ENCODE results near the gene LLGL2. TPM values are rescaled to one million over a fixed set of nuclear protein-coding genes. Genes with fewer than 3 reads are reported as not detected.

The LLGL2 gene
- total and polyA plus RNA-seq, 2 donors (not counting 1 experiment from before 2014, with no cell fraction given) = 40.6 to 52.0 TPM

DNA sequence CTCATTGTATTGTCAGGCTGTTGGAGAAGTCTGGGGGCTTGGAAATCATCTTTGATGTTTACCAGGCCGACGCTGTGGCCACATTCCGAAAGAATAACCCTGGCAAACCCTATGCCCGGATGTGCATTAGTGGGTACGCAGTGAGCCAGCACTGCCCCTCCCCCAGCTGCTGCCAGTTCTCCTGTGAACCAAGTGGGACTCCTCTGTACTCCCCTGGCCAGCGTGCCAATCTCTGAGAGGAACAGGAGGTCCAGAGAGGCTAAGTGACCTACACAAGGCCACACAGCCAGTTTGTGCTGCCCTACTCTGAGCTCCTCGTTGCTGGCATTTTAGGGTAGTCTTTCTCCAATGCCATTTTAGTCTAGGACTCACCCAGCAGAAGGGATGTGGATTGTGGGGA, 1.9 kb upstream of the LLGL2 start:
- Histone ChIP-seq H3K36me3 (replicated peaks in 1 of 2; ENCODE audit: control extremely low read depth in 1 of 2, control insufficient read depth in 1 of 2, extremely low read depth in 1 of 2, insufficient read depth in 2 of 2, low read length in 1 of 2) (no peaks in the 10 kb centered on the region), H3K27me3 (replicated peaks in 1 of 4; ENCODE audit: control extremely low read depth in 1 of 4, control insufficient read depth in 3 of 4, insufficient read depth in 4 of 4, low read length in 3 of 4) (peaks cover 0 to 7% (median 0%) of the 10 kb centered on the region in 4 experiments), H3K4me1 (ENCODE audit: control insufficient read depth in 2 of 2, insufficient read depth in 2 of 2, low read length in 2 of 2) (peaks cover 18 to 22% of the 10 kb centered on the region in 2 donors), H3K27ac (ENCODE audit: low read length in 2 of 2) (no peak overlapping the region), H3K9me3 (ENCODE audit: control extremely low read depth in 1 of 3, control insufficient read depth in 2 of 3, insufficient read depth in 1 of 3, low read length in 2 of 3) (no peaks in the 10 kb centered on the region), H3K4me3 (ENCODE audit: control extremely low read depth in 1 of 5, extremely low read depth in 1 of 5, insufficient read depth in 1 of 5, low read depth in 2 of 5, low read length in 4 of 5) (no peak overlapping the region), H3K79me2 (ENCODE audit: control insufficient read depth, insufficient read depth, low read length) (peaks cover 21% of the 10 kb centered on the region), H4K20me1 (ENCODE audit: control insufficient read depth, insufficient read depth, low read length, poor library complexity, severe bottlenecking) (peaks cover 7% of the 10 kb centered on the region), H3K9ac (ENCODE audit: low read length) (no peak overlapping the region), H2AFZ (ENCODE audit: insufficient read depth, low read depth, low read length, poor library complexity, severe bottlenecking) (no peak overlapping the region), H3K4me2 (replicated peaks; ENCODE audit: low read depth, low read length, poor library complexity, severe bottlenecking) (no peak overlapping the region)
- no peak for TF ChIP-seq EZH2 (IDR thresholded peaks at IDR 0.05; ENCODE audit: borderline replicate concordance, insufficient read depth, low read depth, low read length, poor library complexity, severe bottlenecking)
- TF ChIP-seq, protein P1, sequence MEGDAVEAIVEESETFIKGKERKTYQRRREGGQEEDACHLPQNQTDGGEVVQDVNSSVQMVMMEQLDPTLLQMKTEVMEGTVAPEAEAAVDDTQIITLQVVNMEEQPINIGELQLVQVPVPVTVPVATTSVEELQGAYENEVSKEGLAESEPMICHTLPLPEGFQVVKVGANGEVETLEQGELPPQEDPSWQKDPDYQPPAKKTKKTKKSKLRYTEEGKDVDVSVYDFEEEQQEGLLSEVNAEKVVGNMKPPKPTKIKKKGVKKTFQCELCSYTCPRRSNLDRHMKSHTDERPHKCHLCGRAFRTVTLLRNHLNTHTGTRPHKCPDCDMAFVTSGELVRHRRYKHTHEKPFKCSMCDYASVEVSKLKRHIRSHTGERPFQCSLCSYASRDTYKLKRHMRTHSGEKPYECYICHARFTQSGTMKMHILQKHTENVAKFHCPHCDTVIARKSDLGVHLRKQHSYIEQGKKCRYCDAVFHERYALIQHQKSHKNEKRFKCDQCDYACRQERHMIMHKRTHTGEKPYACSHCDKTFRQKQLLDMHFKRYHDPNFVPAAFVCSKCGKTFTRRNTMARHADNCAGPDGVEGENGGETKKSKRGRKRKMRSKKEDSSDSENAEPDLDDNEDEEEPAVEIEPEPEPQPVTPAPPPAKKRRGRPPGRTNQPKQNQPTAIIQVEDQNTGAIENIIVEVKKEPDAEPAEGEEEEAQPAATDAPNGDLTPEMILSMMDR (IDR thresholded peaks at IDR 0.05) = no peak
- ChIA-PET CTCF (interaction anchor here (0.7 to 2.2 kb wide), 3 partner anchors 7 to 97 kb away, joined by 3 to 24 read pairs (median 4); partner anchors contain the start of gene TSEN54), POLR2A (interaction anchor here (0.6 kb wide), 1 partner anchor 92 kb away, joined by 3 read pairs; no protein-coding TSS in a partner anchor)
- peaks cover 16% of the 10 kb centered on the region for H3K4me1 Mint-ChIP-seq
- H3K27me3 Mint-ChIP-seq = no peaks in the 10 kb centered on the region
- DNase-seq (no peak), ATAC-seq (ENCODE audit: low read depth) (no peak)
- H3K27ac Mint-ChIP-seq = no peak overlapping the region
- H3K9me3 Mint-ChIP-seq (ENCODE audit: insufficient read depth) = no peaks in the 10 kb centered on the region
- WGBS (ENCODE audit: insufficient coverage) = 99% methylated on average over 6 of the region's 7 CpGs
- intact Hi-C loops (cut with micrococcal nuclease) = loop anchor here (2.0 kb wide), 2 partner anchors 67 to 97 kb away; partner anchors contain the start of gene TMEM94
- peak overlapping the region; percentile 47 for H3K4me3 Mint-ChIP-seq

DNA sequence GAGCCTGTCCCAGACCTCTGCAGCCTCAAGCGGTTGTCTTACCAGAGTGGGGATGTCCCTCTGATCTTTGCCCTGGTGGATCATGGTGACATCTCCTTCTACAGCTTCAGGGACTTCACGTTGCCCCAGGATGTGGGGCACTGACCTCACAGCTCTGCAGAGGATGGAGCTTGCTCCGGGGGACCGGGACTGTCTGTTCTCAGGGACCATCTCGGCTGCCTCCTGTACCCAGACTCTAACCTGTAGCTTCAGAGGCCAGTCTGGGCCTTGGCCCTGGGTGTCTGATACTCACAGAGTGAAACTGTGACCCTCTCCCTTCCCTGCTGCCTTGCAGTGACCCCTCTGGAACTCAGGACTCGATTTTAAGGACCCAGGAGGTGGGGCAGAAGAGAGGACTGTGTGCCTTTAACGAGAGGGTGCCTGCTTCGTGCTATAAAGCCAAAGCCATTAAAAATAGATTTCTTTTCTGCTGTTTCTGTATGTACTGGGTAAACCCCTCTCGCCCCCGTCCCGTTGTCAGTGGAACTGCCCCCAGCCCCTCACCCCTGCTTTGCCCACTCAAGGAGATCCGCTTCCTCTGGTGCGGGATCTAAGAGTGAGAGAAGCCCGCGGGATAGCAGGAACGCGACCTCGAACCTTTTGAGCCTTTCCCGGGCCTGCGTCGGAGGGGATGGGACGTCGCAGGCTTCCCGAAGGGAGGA, 1.1 kb upstream of the LLGL2 start:
- 34% methylated on average over 23 of the region's 24 CpGs for WGBS (ENCODE audit: insufficient coverage)
- no peak for TF ChIP-seq EZH2 (IDR thresholded peaks at IDR 0.05; ENCODE audit: borderline replicate concordance, insufficient read depth, low read depth, low read length, poor library complexity, severe bottlenecking)
- TF ChIP-seq, protein P1 (IDR thresholded peaks at IDR 0.05) = no peak
- H3K27me3 Mint-ChIP-seq = no peaks in the 10 kb centered on the region
- intact Hi-C loops (cut with micrococcal nuclease) = loop anchor here (2.0 kb wide), 2 partner anchors 68 to 98 kb away; partner anchors contain the start of gene TMEM94
- Histone ChIP-seq H3K79me2 (ENCODE audit: control insufficient read depth, insufficient read depth, low read length) (peaks cover 17% of the 10 kb centered on the region), H3K27me3 (replicated peaks in 1 of 4; ENCODE audit: control extremely low read depth in 1 of 4, control insufficient read depth in 3 of 4, insufficient read depth in 4 of 4, low read length in 3 of 4) (peaks cover 0 to 7% (median 0%) of the 10 kb centered on the region in 4 experiments), H3K4me1 (ENCODE audit: control insufficient read depth in 2 of 2, insufficient read depth in 2 of 2, low read length in 2 of 2) (peaks cover 15 to 18% of the 10 kb centered on the region in 2 donors), H2AFZ (ENCODE audit: insufficient read depth, low read depth, low read length, poor library complexity, severe bottlenecking) (peak overlapping the region; percentile 95), H4K20me1 (ENCODE audit: control insufficient read depth, insufficient read depth, low read length, poor library complexity, severe bottlenecking) (peaks cover 7% of the 10 kb centered on the region), H3K27ac (ENCODE audit: low read length in 2 of 2) (no peak overlapping the region), H3K9me3 (ENCODE audit: control extremely low read depth in 1 of 3, control insufficient read depth in 2 of 3, insufficient read depth in 1 of 3, low read length in 2 of 3) (no peaks in the 10 kb centered on the region), H3K36me3 (replicated peaks in 1 of 2; ENCODE audit: control extremely low read depth in 1 of 2, control insufficient read depth in 1 of 2, extremely low read depth in 1 of 2, insufficient read depth in 2 of 2, low read length in 1 of 2) (no peaks in the 10 kb centered on the region), H3K9ac (ENCODE audit: low read length) (peak overlapping the region; percentile 88), H3K4me3 (ENCODE audit: control extremely low read depth in 1 of 5, extremely low read depth in 1 of 5, insufficient read depth in 1 of 5, low read depth in 2 of 5, low read length in 4 of 5) (peak overlapping the region in 4 of 5 experiments; percentile 72 to 80 (median 77)), H3K4me2 (replicated peaks; ENCODE audit: low read depth, low read length, poor library complexity, severe bottlenecking) (peak overlapping the region; percentile 98)
- ChIA-PET POLR2A (interaction anchor here (0.6 to 1.6 kb wide), 4 partner anchors 8 to 92 kb away, joined by 3 to 22 read pairs (median 4); partner anchors contain the start of gene TSEN54), CTCF (interaction anchor here (0.7 to 2.2 kb wide), 7 partner anchors 8 to 97 kb away, joined by 3 to 24 read pairs (median 6); partner anchors contain the start of gene TSEN54)
- peak overlapping the region; percentile 78 for H3K4me3 Mint-ChIP-seq
- no peaks in the 10 kb centered on the region for H3K9me3 Mint-ChIP-seq (ENCODE audit: insufficient read depth)
- H3K4me1 Mint-ChIP-seq = peaks cover 14% of the 10 kb centered on the region
- ATAC-seq (ENCODE audit: low read depth) = no peak
- no peak overlapping the region for H3K27ac Mint-ChIP-seq
- no peak for DNase-seq
